Tongue (tissue), 2 donors: ENCODE measurements around the gene NTHL1. TPM values are rescaled to one million over a fixed set of nuclear protein-coding genes. Genes with fewer than 3 reads are reported as not detected.

Source experiments
- DNase-seq: peaks from one replicate; pipeline ENCODE4 v3.0.0-alpha.2; 2015
- total RNA-seq: library from RNA; depleted of rRNA; stranded (reverse); fragments of >200 nt; gene quantifications from one replicate; pipeline ENCODE4 v1.2.3, GENCODE V29; 2014

NTHL1 gene
- total RNA-seq, 1 donor from 2014 or later, result 28.7 TPM

- DNase-seq, result no peak
Observed at GRCh38 chr16:2083876-2084780, 36.5 kb upstream of the NTHL1 start.

- DNase-seq, result no peak
Observed at GRCh38 chr16:2083409-2083808, 35.8 kb upstream of the NTHL1 start.

- DNase-seq, result no peak
Observed at GRCh38 chr16:2082983-2083364, 35.3 kb upstream of the NTHL1 start.

GRCh38 chr16:2082171-2082982, 34.7 kb upstream of the NTHL1 start:
- DNase-seq, result peak; percentile 48

- no peak for DNase-seq
Observed at GRCh38 chr16:2081201-2082084, 33.8 kb upstream of the NTHL1 start.

GRCh38 chr16:2079991-2080390, 32.4 kb upstream of the NTHL1 start:
- DNase-seq, result no peak

- DNase-seq, result no peak
Observed at GRCh38 chr16:2079311-2079800, 31.7 kb upstream of the NTHL1 start.

- no peak for DNase-seq
Observed at GRCh38 chr16:2078691-2079090, 31.1 kb upstream of the NTHL1 start.

- no peak for DNase-seq
Observed at GRCh38 chr16:2078096-2078495, 30.5 kb upstream of the NTHL1 start.

GRCh38 chr16:2077696-2078095, 30.1 kb upstream of the NTHL1 start:
- DNase-seq, result no peak

- DNase-seq, result no peak
Observed at GRCh38 chr16:2077016-2077415, 29.4 kb upstream of the NTHL1 start.

- DNase-seq, result no peak
Observed at GRCh38 chr16:2076072-2076865, 28.6 kb upstream of the NTHL1 start.

GRCh38 chr16:2075631-2076030, 28.0 kb upstream of the NTHL1 start:
- no peak for DNase-seq

GRCh38 chr16:2074071-2074470, 26.4 kb upstream of the NTHL1 start:
- no peak for DNase-seq

GRCh38 chr16:2072926-2073325, 25.3 kb upstream of the NTHL1 start:
- DNase-seq, result no peak

GRCh38 chr16:2071454-2072202, 24.0 kb upstream of the NTHL1 start:
- DNase-seq, result peak; percentile 41

GRCh38 chr16:2070576-2071453, 23.2 kb upstream of the NTHL1 start:
- DNase-seq, result no peak

GRCh38 chr16:2066139-2066538, 18.5 kb upstream of the NTHL1 start:
- DNase-seq, result no peak

GRCh38 chr16:2064368-2064945, 16.8 kb upstream of the NTHL1 start:
- DNase-seq, result no peak
